Sigmoid colon (tissue), 7 donors: ENCODE measurements around the gene CRLF1. TPM values are rescaled to one million over a fixed set of nuclear protein-coding genes. Genes with fewer than 3 reads are reported as not detected.

Experiments used
- DNase-seq: peaks from one replicate; pipeline ENCODE4 v3.0.0-alpha.2; 2019
- H3K27ac ChIP-seq, 4 donors: fragments of 200-600 bp; sonication (generic); one replicate each; pipeline ENCODE4 v1.5.1; 2016 to 2019; ENCODE audit warnings: mild to moderate bottlenecking in 1 of 4
- H3K27me3 ChIP-seq, 3 donors: fragments of 200-600 bp; sonication (generic); one replicate each; pipeline ENCODE4 v1.5.1; 2019; ENCODE audit warnings: mild to moderate bottlenecking in 1 of 3
- H3K36me3 ChIP-seq, 4 donors: fragments of 200-600 bp; sonication (generic); one replicate each; pipeline ENCODE4 v1.5.1; 2016 to 2019
- H3K4me1 ChIP-seq, 4 donors: fragments of 200-600 bp; sonication (generic); one replicate each; pipeline ENCODE4 v1.5.1; 2017 to 2019
- H3K4me3 ChIP-seq, 4 donors: fragments of 200-600 bp; sonication (generic); one replicate each; pipeline ENCODE4 v1.5.1; 2017 to 2019; ENCODE audit warnings: mild to moderate bottlenecking in 2 of 4, moderate library complexity in 1 of 4
- H3K9me3 ChIP-seq, 4 donors: fragments of 200-600 bp in 3 of 4; sonication (generic) in 3 of 4; one replicate each; pipeline versions ENCODE4 v1.5.1 to v1.6.1; 2013 to 2019
- EP300 ChIP-seq, 4 donors: sonication (generic); formaldehyde crosslinking; IDR thresholded peaks; one replicate each; pipeline ENCODE4 v1.6.1; 2017; ENCODE audit warnings: antibody characterized with exemption in 4 of 4
- POLR2A ChIP-seq, 2 donors: fragments of 450-650 bp; IDR thresholded peaks; one replicate each; pipeline ENCODE4 v1.6.1; 2016; ENCODE audit warnings: antibody characterized with exemption in 2 of 2, mild to moderate bottlenecking in 2 of 2, moderate library complexity in 2 of 2
- POLR2AphosphoS5 ChIP-seq, 4 donors: sonication (generic); formaldehyde crosslinking; IDR thresholded peaks; one replicate each; pipeline ENCODE4 v1.6.1; 2017; ENCODE audit warnings: antibody characterized with exemption in 4 of 4
- WGBS, 2 donors: extraction: QIAGEN DNeasy Blood & Tissue Kit; methylation state at CpG; one replicate each; pipeline ENCODE4 v1.1.7; 2013; 5-methylcytosine and 5-hydroxymethylcytosine counted together
- intact Hi-C: fragments of 100-400 bp; cut with DNase I; formaldehyde crosslinking; loops from one replicate; pipeline ENCODE4 v1.15.1; 2023
- polyA plus RNA-seq, 3 donors: library from polyadenylated mRNA; stranded (reverse); fragments of 200-250 nt; gene quantifications; one replicate each; pipeline ENCODE4 v1.2.3, GENCODE V29; 2013
- total RNA-seq, 4 donors: library from RNA; depleted of rRNA; stranded (reverse); fragments of >200 nt; gene quantifications; one replicate each; pipeline ENCODE4 v1.1.0, GENCODE V29; 2016
- TF ChIP-seq, protein P1 (sequence below), 4 experiments: fragments of 450-650 bp in 3 of 4; fragments of 200-600 bp in 1 of 4; IDR thresholded peaks; one replicate each; pipeline ENCODE4 v1.5.1; 2016 to 2019; ENCODE audit warnings: antibody characterized with exemption in 4 of 4, mild to moderate bottlenecking in 3 of 4, moderate library complexity in 2 of 4
- donor health status: healthy with polysubstance abuse.
- donor health status: Bipolar disorder and iron deficiency.
- donor health status: healthy.

Gene CRLF1
- total and polyA plus RNA-seq, 7 donors = 0.60 to 28.8 (median 6.1) TPM; not detected in 1

DNA sequence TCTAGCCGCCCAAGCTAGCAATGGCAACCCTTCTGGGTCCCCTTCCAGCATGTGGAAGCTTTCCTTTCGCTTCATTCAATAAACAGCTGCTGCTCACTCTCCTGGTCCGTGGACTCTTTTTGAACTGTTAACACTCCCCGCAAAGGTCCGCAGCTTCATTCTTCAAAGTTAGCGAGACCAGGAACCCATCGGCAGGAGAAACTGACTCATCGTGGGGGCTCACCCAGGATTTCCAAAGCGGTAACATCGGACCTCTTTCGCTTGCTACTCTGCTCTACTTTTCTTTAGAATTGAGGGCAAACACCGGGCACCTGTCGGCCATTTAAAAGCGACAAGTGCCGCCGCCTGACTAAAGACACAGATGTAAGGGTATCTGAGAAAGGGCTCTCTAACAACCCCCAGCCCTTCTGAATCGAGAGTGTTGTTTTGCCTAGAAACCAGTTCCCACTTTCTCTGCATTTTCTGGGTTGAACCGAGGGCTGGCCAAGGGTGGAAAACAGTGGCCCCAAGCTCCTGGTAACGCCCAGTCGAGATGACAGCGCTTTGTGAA lies 29.2 kb downstream of the CRLF1 start:
- intact Hi-C loops = no loop called here
- no peak for DNase-seq
- H3K27ac ChIP-seq = no peak overlapping the region
- H3K4me1 ChIP-seq = peaks cover 0 to 14% (median 13%) of the 10 kb centered on the region in 4 donors
- no peak for TF ChIP-seq EP300 (IDR thresholded peaks at IDR 0.05)
- no peak for TF ChIP-seq POLR2A (IDR thresholded peaks at IDR 0.05)
- TF ChIP-seq, protein P1, sequence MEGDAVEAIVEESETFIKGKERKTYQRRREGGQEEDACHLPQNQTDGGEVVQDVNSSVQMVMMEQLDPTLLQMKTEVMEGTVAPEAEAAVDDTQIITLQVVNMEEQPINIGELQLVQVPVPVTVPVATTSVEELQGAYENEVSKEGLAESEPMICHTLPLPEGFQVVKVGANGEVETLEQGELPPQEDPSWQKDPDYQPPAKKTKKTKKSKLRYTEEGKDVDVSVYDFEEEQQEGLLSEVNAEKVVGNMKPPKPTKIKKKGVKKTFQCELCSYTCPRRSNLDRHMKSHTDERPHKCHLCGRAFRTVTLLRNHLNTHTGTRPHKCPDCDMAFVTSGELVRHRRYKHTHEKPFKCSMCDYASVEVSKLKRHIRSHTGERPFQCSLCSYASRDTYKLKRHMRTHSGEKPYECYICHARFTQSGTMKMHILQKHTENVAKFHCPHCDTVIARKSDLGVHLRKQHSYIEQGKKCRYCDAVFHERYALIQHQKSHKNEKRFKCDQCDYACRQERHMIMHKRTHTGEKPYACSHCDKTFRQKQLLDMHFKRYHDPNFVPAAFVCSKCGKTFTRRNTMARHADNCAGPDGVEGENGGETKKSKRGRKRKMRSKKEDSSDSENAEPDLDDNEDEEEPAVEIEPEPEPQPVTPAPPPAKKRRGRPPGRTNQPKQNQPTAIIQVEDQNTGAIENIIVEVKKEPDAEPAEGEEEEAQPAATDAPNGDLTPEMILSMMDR (IDR thresholded peaks at IDR 0.05) = no peak
- TF ChIP-seq POLR2AphosphoS5 (IDR thresholded peaks at IDR 0.05) = no peak
- peaks cover 19 to 51% (median 33%) of the 10 kb centered on the region in 4 donors for H3K36me3 ChIP-seq
- no peaks in the 10 kb centered on the region for H3K9me3 ChIP-seq
- 91 to 92% methylated on average over 21 of the region's 21 CpGs for WGBS, 2 donors
- no peaks in the 10 kb centered on the region for H3K27me3 ChIP-seq
- no peak overlapping the region for H3K4me3 ChIP-seq

DNA sequence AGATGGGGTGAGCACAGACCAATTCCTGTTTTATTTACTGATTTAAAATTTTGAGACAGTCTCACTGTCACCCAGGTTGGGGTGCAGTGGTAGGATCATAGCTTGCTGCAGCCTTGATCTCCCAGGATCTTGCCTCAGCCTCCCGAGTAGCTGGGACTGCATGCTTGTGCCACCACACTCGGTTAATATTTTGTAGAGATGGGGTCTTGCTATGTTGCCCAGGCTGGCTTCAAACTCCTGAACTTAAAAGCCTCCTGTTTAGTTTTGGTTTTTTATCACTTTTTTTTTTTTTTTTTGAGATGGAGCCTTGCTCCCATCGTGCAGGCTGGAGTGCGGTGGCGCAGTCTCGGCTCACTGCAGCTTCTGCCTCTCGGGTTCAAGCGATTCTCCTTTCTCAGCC lies 30.2 kb downstream of the CRLF1 start:
- intact Hi-C loops = no loop called here
- H3K4me3 ChIP-seq = no peak overlapping the region
- DNase-seq = no peak
- H3K27me3 ChIP-seq = no peaks in the 10 kb centered on the region
- WGBS, 2 donors = 85 to 87% methylated on average over 8 of the region's 8 CpGs
- no peaks in the 10 kb centered on the region for H3K9me3 ChIP-seq
- TF ChIP-seq POLR2AphosphoS5 (IDR thresholded peaks at IDR 0.05) (no peak), EP300 (IDR thresholded peaks at IDR 0.05) (no peak), POLR2A (IDR thresholded peaks at IDR 0.05) (no peak)
- TF ChIP-seq, protein P1 (IDR thresholded peaks at IDR 0.05) = no peak
- H3K27ac ChIP-seq = no peak overlapping the region
- peaks cover 19 to 51% (median 33%) of the 10 kb centered on the region in 4 donors for H3K36me3 ChIP-seq
- peaks cover 0 to 18% (median 17%) of the 10 kb centered on the region in 4 donors for H3K4me1 ChIP-seq

DNA sequence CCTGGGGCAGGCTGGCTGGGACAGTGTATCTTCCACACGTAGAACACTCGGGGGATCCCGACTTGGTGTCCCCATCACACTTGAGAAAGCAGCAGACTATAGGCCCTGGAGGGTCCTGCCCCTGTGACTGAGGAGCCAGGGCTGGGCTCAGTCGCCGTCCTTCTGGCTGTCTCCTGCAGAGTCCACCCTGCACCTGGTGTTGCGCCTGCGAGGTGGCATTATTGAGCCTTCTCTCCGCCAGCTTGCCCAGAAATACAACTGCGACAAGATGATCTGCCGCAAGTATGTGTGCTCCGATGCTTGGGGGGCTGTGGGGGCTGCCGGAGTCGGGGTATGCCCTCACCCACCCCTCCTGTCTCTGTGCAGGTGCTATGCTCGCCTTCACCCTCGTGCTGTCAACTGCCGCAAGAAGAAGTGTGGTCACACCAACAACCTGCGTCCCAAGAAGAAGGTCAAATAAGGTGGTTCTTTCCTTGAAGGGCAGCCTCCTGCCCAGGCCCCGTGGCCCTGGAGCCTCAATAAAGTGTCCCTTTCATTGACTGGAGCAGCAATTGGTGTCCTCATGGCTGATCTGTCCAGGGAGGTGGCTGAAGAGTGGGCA lies 31.8 kb downstream of the CRLF1 start:
- TF ChIP-seq, protein P1 (IDR thresholded peaks at IDR 0.05) = no peak
- TF ChIP-seq EP300 (IDR thresholded peaks at IDR 0.05) = no peak
- no peak for TF ChIP-seq POLR2A (IDR thresholded peaks at IDR 0.05)
- no peak for TF ChIP-seq POLR2AphosphoS5 (IDR thresholded peaks at IDR 0.05)
- 93 to 97% methylated on average over 18 of the region's 18 CpGs for WGBS, 2 donors
- intact Hi-C loops = loop anchor here (5.0 kb wide), 2 partner anchors 52 to 122 kb away; partner anchors contain the start of gene ELL
- peaks cover 0 to 25% (median 22%) of the 10 kb centered on the region in 4 donors for H3K4me1 ChIP-seq
- H3K36me3 ChIP-seq = peaks cover 19 to 51% (median 33%) of the 10 kb centered on the region in 4 donors
- H3K9me3 ChIP-seq = no peaks in the 10 kb centered on the region
- H3K27ac ChIP-seq = no peak overlapping the region
- H3K27me3 ChIP-seq = no peaks in the 10 kb centered on the region
- no peak overlapping the region for H3K4me3 ChIP-seq
- no peak for DNase-seq

- Histone ChIP-seq H3K9me3 (no peaks in the 10 kb centered on the region), H3K27ac (peak within 1 kb of the TSS; percentile 88 to 96 (median 94)), H3K4me3 (peak within 1 kb of the TSS; percentile 67 to 99 (median 92)), H3K36me3 (peaks cover 30 to 66% (median 54%) of the 10 kb centered on the region in 4 donors), H3K4me1 (peaks cover 0 to 25% (median 22%) of the 10 kb centered on the region in 4 donors), H3K27me3 (no peaks in the 10 kb centered on the region)
- peak; percentile 87 to 91 for TF ChIP-seq POLR2A (IDR thresholded peaks at IDR 0.05)
- TF ChIP-seq POLR2AphosphoS5 (IDR thresholded peaks at IDR 0.05) = peak; percentile 92 to 98 (median 94)
- TF ChIP-seq, protein P1 (IDR thresholded peaks at IDR 0.05) = no peak
- TF ChIP-seq EP300 (IDR thresholded peaks at IDR 0.05) = peak in 2 of 4 donors; percentile 17 to 85
- intact Hi-C loops = loop anchor here (5.0 kb wide), 2 partner anchors 49 to 119 kb away; partner anchors contain the start of gene ELL
- DNase-seq = peak; percentile 99
- 0% methylated on average over 75 of the region's 75 CpGs for WGBS, 2 donors
Measured at GRCh38 chr19:18571564-18572344, 34.8 kb downstream of the CRLF1 start, which contains the start of gene UBA52. UBA52 (plus strand) TSS chr19:18571857; CDS start chr19:18573301, 1,444 bp downstream.
